Esophagus muscularis mucosa (tissue), 4 donors: ENCODE measurements around the gene COL5A3. TPM values are rescaled to one million over a fixed set of nuclear protein-coding genes. Genes with fewer than 3 reads are reported as not detected.
A peak's percentile ranks its signal among the peaks of the same experiment; 100 is the strongest.

Experiments used
- DNase-seq: peaks from one replicate; pipeline ENCODE4 v3.0.0-alpha.2; 2017; ENCODE audit errors: extremely low spot score
- H3K27ac ChIP-seq, 4 donors: fragments of 200-600 bp; sonication (generic); replicated peaks in 1 of 4; 1 replicate in 3 of 4; 2 replicates in 1 of 4; pipeline ENCODE4 v1.5.1; 2016 to 2019; ENCODE audit warnings: mild to moderate bottlenecking in 1 of 4
- H3K27me3 ChIP-seq, 4 donors: fragments of 200-600 bp; sonication (generic); one replicate each; pipeline versions ENCODE4 v1.5.1 to v1.6.0; 2016 to 2019
- H3K36me3 ChIP-seq, 4 donors: fragments of 200-600 bp; sonication (generic); one replicate each; pipeline ENCODE4 v1.5.1; 2016 to 2019
- H3K4me1 ChIP-seq, 4 donors: fragments of 200-600 bp; sonication (generic); one replicate each; pipeline ENCODE4 v1.5.1; 2016 to 2019
- H3K4me3 ChIP-seq, 4 donors: fragments of 200-600 bp; sonication (generic); 1 replicate in 2 of 4; 2 replicates in 2 of 4; pipeline ENCODE4 v1.5.1; 2016 to 2019; ENCODE audit warnings: mild to moderate bottlenecking in 4 of 4, moderate library complexity in 1 of 4
- H3K9me3 ChIP-seq, 4 donors: fragments of 200-600 bp; sonication (generic); 1 replicate in 3 of 4; 2 replicates in 1 of 4; pipeline ENCODE4 v1.5.1; 2016 to 2019
- EP300 ChIP-seq: sonication (generic); formaldehyde crosslinking; IDR thresholded peaks from one replicate; pipeline ENCODE4 v1.6.1; 2017; ENCODE audit warnings: antibody characterized with exemption
- POLR2A ChIP-seq: fragments of 450-650 bp; IDR thresholded peaks from one replicate; pipeline ENCODE4 v1.6.1; 2017; ENCODE audit warnings: antibody characterized with exemption, moderate library complexity, mild to moderate bottlenecking, low read depth
- POLR2AphosphoS5 ChIP-seq, 2 donors: sonication (generic); formaldehyde crosslinking; IDR thresholded peaks; one replicate each; pipeline ENCODE4 v1.6.1; 2017; ENCODE audit warnings: antibody characterized with exemption in 2 of 2
- WGBS: methylation state at CpG from one replicate; pipeline ENCODE4 v1.1.5; 2018; 5-methylcytosine and 5-hydroxymethylcytosine counted together
- intact Hi-C: fragments of 100-400 bp; cut with DNase I; formaldehyde crosslinking; loops from one replicate; pipeline ENCODE4 v1.15.1; 2023
- total RNA-seq, 4 donors: library from RNA; depleted of rRNA; stranded (reverse); fragments of >200 nt; gene quantifications; one replicate each; pipeline versions ENCODE4 v1.1.0 to v1.2.1, GENCODE V29; 2016
- TF ChIP-seq, protein P1 (sequence below), 3 experiments: fragments of 200-600 bp in 2 of 3; fragments of 450-650 bp in 1 of 3; sonication (generic) in 2 of 3; IDR thresholded peaks; one replicate each; pipeline ENCODE4 v1.5.1; 2017 to 2019; ENCODE audit warnings: antibody characterized with exemption in 3 of 3, mild to moderate bottlenecking in 2 of 3, moderate library complexity in 1 of 3

Gene COL5A3
- total RNA-seq, 4 donors from 2014 or later, result 12.9 to 29.1 (median 19.5) TPM

DNA sequence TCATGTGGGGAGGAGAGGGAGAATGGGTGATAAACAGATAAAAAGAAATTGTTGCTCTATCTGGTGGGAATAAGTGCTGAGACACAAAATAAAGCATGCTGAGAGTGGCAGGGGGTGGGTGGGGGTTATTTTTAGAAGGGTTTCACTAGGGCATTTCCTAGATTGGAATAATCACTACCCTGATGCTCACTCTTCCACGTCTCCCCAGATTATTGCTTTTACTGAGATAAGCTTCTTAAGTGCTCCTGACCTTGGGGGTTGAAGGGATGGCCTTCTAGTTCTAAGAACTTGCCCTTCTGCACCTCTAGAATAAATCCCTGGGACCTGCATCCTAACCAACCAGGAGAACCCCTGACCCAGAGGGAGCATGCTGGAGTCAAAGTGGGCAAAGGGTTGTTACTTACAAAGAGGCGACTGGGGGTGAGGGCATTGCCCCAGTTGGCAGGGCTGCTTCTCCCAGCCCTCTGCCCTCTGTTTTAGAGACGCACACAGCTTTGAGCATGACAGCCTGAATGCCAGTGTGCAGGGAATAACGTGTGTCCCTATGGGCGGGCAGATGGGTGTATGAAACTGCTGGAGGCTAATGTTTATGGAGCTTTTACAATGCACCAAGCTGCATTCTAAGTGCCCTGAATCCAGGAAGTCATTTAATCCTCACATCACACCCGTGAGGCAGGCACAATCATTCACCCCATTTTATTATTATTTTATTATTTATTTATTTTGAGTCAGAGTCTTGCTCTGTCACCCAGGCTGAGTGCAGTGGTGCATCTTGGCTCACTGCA is 3.7 kb upstream of the COL5A3 start:
- H3K36me3 ChIP-seq, result no peaks in the 10 kb centered on the region

DNA sequence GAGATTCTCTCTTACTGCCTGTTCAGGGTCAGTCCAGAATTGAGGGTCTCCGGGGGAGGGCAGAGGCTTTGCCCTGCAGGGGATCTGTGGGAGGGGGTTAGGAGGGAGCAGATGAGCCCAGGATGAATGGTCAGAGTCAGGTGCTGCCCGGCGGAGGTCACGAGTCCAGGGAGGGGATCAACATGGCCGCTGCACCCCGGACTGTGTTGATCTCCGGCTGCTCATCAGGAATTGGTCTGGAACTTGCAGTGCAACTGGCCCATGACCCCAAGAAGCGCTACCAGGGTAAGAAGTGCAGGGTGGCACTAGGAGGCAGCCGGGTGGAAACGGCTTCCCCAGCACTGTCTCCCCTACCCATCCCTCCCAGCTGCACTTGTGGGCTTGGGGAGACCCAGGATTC is 3.0 kb upstream of the COL5A3 start, which contains the start of gene RDH8:
Gene RDH8, plus strand, starts transcription at position 168 of the 400 bp plus-strand sequence. Its CDS starts 15 bp downstream, at position 183.
- H3K4me3 ChIP-seq, result no peak within 1 kb of the TSS
- intact Hi-C loops, result no loop called here
- peaks cover 0 to 89% (median 16%) of the 10 kb centered on the region in 4 donors for H3K27me3 ChIP-seq
- H3K4me1 ChIP-seq, result peaks cover 6 to 30% (median 26%) of the 10 kb centered on the region in 4 donors
- H3K9me3 ChIP-seq, result no peaks in the 10 kb centered on the region
- H3K36me3 ChIP-seq, result no peaks in the 10 kb centered on the region
- DNase-seq, result peak; percentile 88
- WGBS, result 60% methylated on average over 10 of the region's 10 CpGs
- TF ChIP-seq EP300 (no peak), POLR2A (no peak), POLR2AphosphoS5 (IDR thresholded peaks at IDR 0.05) (no peak)
- TF ChIP-seq, protein P1, sequence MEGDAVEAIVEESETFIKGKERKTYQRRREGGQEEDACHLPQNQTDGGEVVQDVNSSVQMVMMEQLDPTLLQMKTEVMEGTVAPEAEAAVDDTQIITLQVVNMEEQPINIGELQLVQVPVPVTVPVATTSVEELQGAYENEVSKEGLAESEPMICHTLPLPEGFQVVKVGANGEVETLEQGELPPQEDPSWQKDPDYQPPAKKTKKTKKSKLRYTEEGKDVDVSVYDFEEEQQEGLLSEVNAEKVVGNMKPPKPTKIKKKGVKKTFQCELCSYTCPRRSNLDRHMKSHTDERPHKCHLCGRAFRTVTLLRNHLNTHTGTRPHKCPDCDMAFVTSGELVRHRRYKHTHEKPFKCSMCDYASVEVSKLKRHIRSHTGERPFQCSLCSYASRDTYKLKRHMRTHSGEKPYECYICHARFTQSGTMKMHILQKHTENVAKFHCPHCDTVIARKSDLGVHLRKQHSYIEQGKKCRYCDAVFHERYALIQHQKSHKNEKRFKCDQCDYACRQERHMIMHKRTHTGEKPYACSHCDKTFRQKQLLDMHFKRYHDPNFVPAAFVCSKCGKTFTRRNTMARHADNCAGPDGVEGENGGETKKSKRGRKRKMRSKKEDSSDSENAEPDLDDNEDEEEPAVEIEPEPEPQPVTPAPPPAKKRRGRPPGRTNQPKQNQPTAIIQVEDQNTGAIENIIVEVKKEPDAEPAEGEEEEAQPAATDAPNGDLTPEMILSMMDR (IDR thresholded peaks at IDR 0.05), result no peak
- H3K27ac ChIP-seq, result no peak within 1 kb of the TSS

More for the DNA sequence above, 3.7 kb upstream of the COL5A3 start:
- 56% methylated on average over 6 of the region's 6 CpGs for WGBS
- TF ChIP-seq, protein P1 (IDR thresholded peaks at IDR 0.05), result no peak
- TF ChIP-seq POLR2AphosphoS5 (IDR thresholded peaks at IDR 0.05), result no peak
- no peak for TF ChIP-seq EP300
- no peak for TF ChIP-seq POLR2A
- H3K27ac ChIP-seq, result no peak overlapping the region
- intact Hi-C loops, result no loop called here
- peaks cover 0 to 82% (median 16%) of the 10 kb centered on the region in 4 donors for H3K27me3 ChIP-seq
- H3K9me3 ChIP-seq, result no peaks in the 10 kb centered on the region
- peaks cover 0 to 23% (median 19%) of the 10 kb centered on the region in 4 donors for H3K4me1 ChIP-seq
- peak; percentile 79 for DNase-seq
- no peak overlapping the region for H3K4me3 ChIP-seq

DNA sequence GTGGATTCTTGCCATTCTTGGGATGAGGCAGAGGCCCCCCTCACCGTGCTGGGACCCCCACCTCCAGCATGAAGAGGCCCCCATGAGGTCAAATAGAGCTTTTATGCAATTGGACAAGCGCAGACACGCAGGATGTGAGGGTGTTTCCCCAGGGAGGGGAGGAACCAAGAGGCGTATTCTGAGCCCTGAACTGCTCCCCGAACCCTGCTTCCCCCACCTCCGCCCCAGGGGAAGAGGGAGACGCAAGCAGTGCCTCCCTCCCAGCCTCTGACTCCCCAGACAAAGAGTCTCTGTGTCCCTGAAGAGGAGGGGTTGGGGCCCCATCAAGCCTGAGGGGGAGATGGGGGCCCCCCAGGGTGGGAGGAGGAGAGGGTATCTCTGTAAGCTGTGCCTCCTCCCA is 1.7 kb upstream of the COL5A3 start:
- H3K4me1 ChIP-seq, result peaks cover 8 to 38% (median 36%) of the 10 kb centered on the region in 4 donors
- intact Hi-C loops, result no loop called here

DNA sequence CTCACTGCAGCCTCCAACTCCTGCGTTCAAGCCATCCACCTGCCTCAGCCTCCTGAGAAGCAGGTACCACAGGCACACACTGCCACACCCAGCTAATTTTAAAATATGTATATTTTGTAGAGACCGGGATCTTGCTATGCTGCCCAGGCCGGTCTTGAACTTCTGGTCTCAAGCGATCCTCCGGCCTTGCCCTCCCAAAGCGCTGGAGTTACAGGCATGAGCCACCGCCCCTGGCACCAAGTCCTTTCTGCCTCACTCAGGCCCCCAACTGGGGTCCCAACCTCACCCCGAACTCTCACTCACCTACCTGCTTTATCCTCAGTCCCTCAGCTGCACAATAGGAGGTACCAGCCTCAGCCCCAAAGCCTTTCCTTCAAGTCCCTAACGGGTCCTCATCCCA is 635 bp upstream of the COL5A3 start:
- Histone ChIP-seq H3K27me3 (peaks cover 0 to 96% (median 16%) of the 10 kb centered on the region in 4 donors), H3K4me1 (peaks cover 10 to 48% (median 45%) of the 10 kb centered on the region in 4 donors), H3K27ac (peak overlapping the region; percentile 47 to 81 (median 72)), H3K4me3 (peak overlapping the region in 1 of 4 donors; percentile 45), H3K36me3 (no peaks in the 10 kb centered on the region), H3K9me3 (no peaks in the 10 kb centered on the region)
- TF ChIP-seq POLR2AphosphoS5 (IDR thresholded peaks at IDR 0.05), result no peak
- TF ChIP-seq EP300, result no peak
- TF ChIP-seq, protein P1 (IDR thresholded peaks at IDR 0.05), result no peak
- no peak for TF ChIP-seq POLR2A
- intact Hi-C loops, result no loop called here
- WGBS, result 87% methylated on average over 9 of the region's 9 CpGs
- no peak for DNase-seq

More for the DNA sequence above, 1.7 kb upstream of the COL5A3 start:
- no peaks in the 10 kb centered on the region for H3K9me3 ChIP-seq
- H3K27me3 ChIP-seq, result peaks cover 0 to 93% (median 16%) of the 10 kb centered on the region in 4 donors
- no peak for DNase-seq
- no peak overlapping the region for H3K4me3 ChIP-seq
- peak overlapping the region in 1 of 4 donors; percentile 11 for H3K27ac ChIP-seq
- WGBS, result 40% methylated on average over 1 of the region's 7 CpGs
- no peaks in the 10 kb centered on the region for H3K36me3 ChIP-seq
- TF ChIP-seq, protein P1 (IDR thresholded peaks at IDR 0.05), result no peak
- TF ChIP-seq EP300 (no peak), POLR2A (no peak), POLR2AphosphoS5 (IDR thresholded peaks at IDR 0.05) (no peak)
